HEK293 (cell line): ENCODE measurements around the gene PLSCR3.

Experiments used
- ATF2 ChIP-seq: fragments of 450-650 bp; formaldehyde crosslinking; IDR thresholded peaks from 2 replicates; pipeline ENCODE4 v1.5.1; 2016; ENCODE audit warnings: missing biosample characterization, missing genetic modification characterization, low read depth
- CTCF ChIP-seq: fragments of 450-650 bp; formaldehyde crosslinking; IDR thresholded peaks from 2 replicates; pipeline ENCODE4 v1.5.1; 2016; ENCODE audit warnings: missing biosample characterization, missing genetic modification characterization
- GFI1B ChIP-seq: fragments of 450-650 bp; formaldehyde crosslinking; IDR thresholded peaks from 2 replicates; pipeline ENCODE4 v1.5.1; 2016; ENCODE audit warnings: missing biosample characterization, missing genetic modification characterization
- REST ChIP-seq: fragments of 450-650 bp; formaldehyde crosslinking; IDR thresholded peaks from 2 replicates; pipeline ENCODE4 v1.5.1; 2016; ENCODE audit warnings: missing biosample characterization, missing genetic modification characterization
- ZNF146 ChIP-seq: fragments of 450-650 bp; formaldehyde crosslinking; IDR thresholded peaks from 2 replicates; pipeline ENCODE4 v1.5.1; 2016; ENCODE audit warnings: missing biosample characterization, missing genetic modification characterization
- ZNF211 ChIP-seq: fragments of 450-650 bp; formaldehyde crosslinking; IDR thresholded peaks from 2 replicates; pipeline ENCODE4 v1.5.1; 2016; ENCODE audit warnings: low read depth, missing biosample characterization, missing genetic modification characterization
- ZNF324 ChIP-seq: fragments of 450-650 bp; formaldehyde crosslinking; IDR thresholded peaks from 2 replicates; pipeline ENCODE4 v1.5.1; 2016; ENCODE audit warnings: missing biosample characterization, missing genetic modification characterization
- ZNF580 ChIP-seq: fragments of 450-650 bp; formaldehyde crosslinking; IDR thresholded peaks from 2 replicates; pipeline ENCODE4 v1.5.1; 2016; ENCODE audit warnings: missing biosample characterization, missing genetic modification characterization
- ZNF776 ChIP-seq: fragments of 450-650 bp; formaldehyde crosslinking; IDR thresholded peaks from 2 replicates; pipeline ENCODE4 v1.5.0; 2017; ENCODE audit warnings: missing biosample characterization, missing genetic modification characterization, borderline replicate concordance
- TF ChIP-seq, protein P1 (sequence below): fragments of 450-650 bp; formaldehyde crosslinking; IDR thresholded peaks from 2 replicates; pipeline ENCODE4 v1.5.1; 2016; ENCODE audit warnings: missing biosample characterization, missing genetic modification characterization

- TF ChIP-seq CTCF (tag by site-specific recombination) (no peak), GFI1B (tag by site-specific recombination) (no peak), ZNF324 (tag by site-specific recombination) (no peak), ZNF146 (no peak), ZNF580 (tag by site-specific recombination) (no peak), ZNF776 (tag by site-specific recombination) (no peak), ZNF211 (tag by site-specific recombination) (no peak), REST (tag by site-specific recombination) (no peak), ATF2 (tag by site-specific recombination) (no peak)
- TF ChIP-seq, protein P1, sequence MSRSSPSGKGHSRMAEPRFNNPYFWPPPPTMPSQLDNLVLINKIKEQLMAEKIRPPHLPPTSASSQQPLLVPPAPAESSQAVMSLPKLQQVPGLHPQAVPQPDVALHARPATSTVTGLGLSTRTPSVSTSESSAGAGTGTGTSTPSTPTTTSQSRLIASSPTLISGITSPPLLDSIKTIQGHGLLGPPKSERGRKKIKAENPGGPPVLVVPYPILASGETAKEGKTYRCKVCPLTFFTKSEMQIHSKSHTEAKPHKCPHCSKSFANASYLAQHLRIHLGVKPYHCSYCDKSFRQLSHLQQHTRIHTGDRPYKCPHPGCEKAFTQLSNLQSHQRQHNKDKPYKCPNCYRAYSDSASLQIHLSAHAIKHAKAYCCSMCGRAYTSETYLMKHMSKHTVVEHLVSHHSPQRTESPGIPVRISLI, result no peak
These were observed 41.3 kb downstream of the PLSCR3 start for GRCh38 chr17:7352910-7353635.
